A549 (cell line): Measurements from ENCODE around the gene C10orf105.

Experiments used
- CHD4 ChIP-seq: fragments of 200-600 bp; sonication (generic); IDR thresholded peaks from 2 replicates; pipeline ENCODE4 v1.6.1; 2016; ENCODE audit warnings: antibody characterized with exemption, mild to moderate bottlenecking, borderline replicate concordance
- CTCF ChIP-seq: fragments of >200 bp; sonication (Bioruptor Twin); formaldehyde crosslinking; IDR thresholded peaks from 3 replicates; pipeline ENCODE4 v1.5.1; 2016
- EHMT2 ChIP-seq: fragments of 200-600 bp; sonication (generic); IDR thresholded peaks from 2 replicates; pipeline ENCODE4 v1.6.1; 2016; ENCODE audit warnings: antibody characterized with exemption, low read depth, mild to moderate bottlenecking, moderate library complexity
- EP300 ChIP-seq, 2 experiments: fragments of >200 bp; sonication (Bioruptor Twin); formaldehyde crosslinking; IDR thresholded peaks; 2 replicates in 1 of 2; 3 replicates in 1 of 2; pipeline ENCODE4 v1.6.1; 2016 to 2017
- HES2 ChIP-seq: fragments of >200 bp; sonication (Bioruptor Twin); formaldehyde crosslinking; IDR thresholded peaks from 2 replicates; pipeline ENCODE4 v1.6.1; 2016
- KDM1A ChIP-seq: fragments of 200-600 bp; sonication (generic); IDR thresholded peaks from 2 replicates; pipeline ENCODE4 v1.6.1; 2016; ENCODE audit warnings: low read depth, mild to moderate bottlenecking
- MAFK ChIP-seq: fragments of 450-650 bp; IDR thresholded peaks from 2 replicates; pipeline ENCODE4 v1.6.1; 2014; ENCODE audit not compliant: partially characterized antibody
- POLR2A ChIP-seq: IDR thresholded peaks from 2 replicates; pipeline ENCODE4 v1.6.1; 2012; ENCODE audit warnings: mild to moderate bottlenecking, low read length
- RAD21 ChIP-seq, 2 experiments: fragments of >200 bp in 1 of 2; sonication (Bioruptor Twin) in 1 of 2; formaldehyde crosslinking in 1 of 2; IDR thresholded peaks in 1 of 2; conservative IDR thresholded peaks in 1 of 2; 2 replicates in 1 of 2; 3 replicates in 1 of 2; pipeline ENCODE4 v1.6.1; 2012 to 2018; ENCODE audit warnings: inconsistent platforms in 1 of 2
- REST ChIP-seq: fragments of 200-600 bp; sonication (generic); IDR thresholded peaks from 2 replicates; pipeline ENCODE4 v1.6.1; 2016; ENCODE audit warnings: antibody characterized with exemption, mild to moderate bottlenecking, moderate library complexity
- RFX5 ChIP-seq: fragments of 450-650 bp; IDR thresholded peaks from 2 replicates; pipeline ENCODE4 v1.7.1; 2014; ENCODE audit warnings: antibody characterized with exemption, mild to moderate bottlenecking, moderate library complexity
- TP53 ChIP-seq: fragments of 250-450 bp; sonication (Bioruptor Pico); IDR thresholded peaks from 2 replicates; pipeline ENCODE4 v1.5.0; 2021; ENCODE audit warnings: mild to moderate bottlenecking, moderate library complexity
- ZC3H11A ChIP-seq: fragments of 450-650 bp; IDR thresholded peaks from 2 replicates; pipeline ENCODE4 v1.6.1; 2014; ENCODE audit warnings: antibody characterized with exemption, mild to moderate bottlenecking
- TF ChIP-seq, protein P1 (sequence below): IDR thresholded peaks from 2 replicates; pipeline ENCODE4 v1.6.1; 2012

- TF ChIP-seq RAD21 (conservative IDR thresholded peaks at IDR 0.05 in 1 of 2, IDR thresholded peaks at IDR 0.05 in 1 of 2) (peak; percentile 79 to 83), CTCF (peak; percentile 74), TP53 (no peak), POLR2A (no peak), CHD4 (no peak), REST (no peak), EHMT2 (no peak), ZC3H11A (no peak), RFX5 (no peak), KDM1A (no peak), HES2 (no peak), EP300 (IDR thresholded peaks at IDR 0.05) (no peak), MAFK (no peak)
- TF ChIP-seq, protein P1, sequence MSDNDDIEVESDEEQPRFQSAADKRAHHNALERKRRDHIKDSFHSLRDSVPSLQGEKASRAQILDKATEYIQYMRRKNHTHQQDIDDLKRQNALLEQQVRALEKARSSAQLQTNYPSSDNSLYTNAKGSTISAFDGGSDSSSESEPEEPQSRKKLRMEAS = no peak
Observed at GRCh38 chr10:71708301-71708703, 11.3 kb downstream of the C10orf105 start.
